Stimulated activated CD4-positive, alpha-beta T cell treated with anti-CD3 and anti-CD28 coated beads, Interleukin-1b, Interleukin-23, amount 100 ng/mL, for 24 hours (primary cell): ENCODE data around the gene PYCR2.

ENCODE experiments used
- DNase-seq, 4 experiments: peaks; one replicate each; pipeline ENCODE4 v3.0.0-alpha.2; 2020; ENCODE audit warnings: low read depth in 4 of 4, low spot score in 1 of 4

PYCR2 gene

GRCh38 chr1:225879521-225880221 is 44.4 kb downstream of the PYCR2 start:
- no peak for DNase-seq

- no peak for DNase-seq
Observed at GRCh38 chr1:225878282-225878681, 45.8 kb downstream of the PYCR2 start.

DNA sequence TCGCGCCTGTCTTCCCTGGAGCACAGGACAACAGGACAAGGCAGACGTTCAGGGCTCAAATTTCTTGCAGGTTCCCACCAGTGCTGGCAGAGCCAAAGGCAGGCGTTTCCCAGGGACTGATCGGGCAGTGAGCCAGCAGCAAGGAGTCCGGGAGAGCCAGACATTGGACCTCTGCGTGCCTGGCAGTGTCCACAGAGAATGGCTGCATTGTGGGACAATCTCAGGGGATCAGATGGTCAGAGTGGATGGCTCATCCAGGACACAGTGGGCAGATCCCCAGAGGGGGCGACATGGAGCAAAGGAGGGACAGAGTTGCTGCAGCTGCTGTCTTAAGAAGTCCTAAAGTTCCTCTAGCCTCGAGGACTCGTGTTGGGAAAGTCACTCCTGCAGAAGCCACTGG is 46.5 kb downstream of the PYCR2 start:
- DNase-seq: no peak

GRCh38 chr1:225876900-225877510 is 47.0 kb downstream of the PYCR2 start:
- DNase-seq: no peak

GRCh38 chr1:225875044-225875815 is 48.8 kb downstream of the PYCR2 start:
- no peak for DNase-seq

- no peak for DNase-seq
Observed at GRCh38 chr1:225874431-225874830, 49.6 kb downstream of the PYCR2 start.

- DNase-seq: no peak
Observed at GRCh38 chr1:225873281-225873850, 50.7 kb downstream of the PYCR2 start.

- no peak for DNase-seq
Observed at GRCh38 chr1:225872075-225872430, 52.0 kb downstream of the PYCR2 start.

- DNase-seq: no peak
Observed at GRCh38 chr1:225871359-225872074, 52.5 kb downstream of the PYCR2 start.

DNA sequence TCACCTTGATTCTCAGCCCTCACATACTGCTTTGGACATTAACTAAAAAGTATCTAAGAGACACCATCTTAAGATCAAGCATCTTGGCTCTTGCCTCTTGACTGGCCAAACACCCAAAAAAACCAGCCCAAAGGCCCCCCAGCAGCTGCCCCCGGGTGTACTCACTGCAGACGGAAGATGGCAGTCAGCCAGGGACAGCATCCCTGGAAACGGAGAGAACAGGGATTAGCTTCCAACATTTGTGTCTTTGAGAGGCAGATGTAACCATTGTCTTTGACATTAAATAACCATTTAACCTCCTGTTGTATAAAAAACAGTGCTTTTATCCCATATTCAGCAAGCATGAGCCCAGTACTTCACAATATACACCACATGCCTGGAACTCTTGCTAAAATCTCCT is 53.1 kb downstream of the PYCR2 start:
- DNase-seq: no peak
